GDM1 (cell line): ENCODE results near the gene OR2C1.

Source experiments
- DNase-seq: peaks from one replicate; lab custom pipeline; 2025; lab: John Stamatoyannopoulos, UW

OR2C1 gene

DNA sequence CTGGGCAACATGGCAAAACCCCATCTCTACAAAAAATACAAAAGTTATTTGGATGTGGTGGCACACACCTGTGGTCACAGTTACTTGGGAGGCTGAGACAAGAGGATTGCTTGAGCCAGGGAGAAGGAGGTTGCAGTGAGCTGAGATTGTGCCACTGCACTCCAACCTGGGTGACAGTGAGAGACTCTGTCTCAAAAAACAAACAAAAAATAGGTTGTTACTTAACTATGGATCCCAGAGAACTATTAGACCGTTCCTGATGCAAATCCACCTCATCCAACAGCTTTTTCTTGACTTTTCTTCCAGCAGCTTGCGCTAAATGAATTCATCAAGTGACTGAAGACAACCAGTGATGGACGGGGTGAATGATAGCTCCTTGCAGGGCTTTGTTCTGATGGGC lies at the start of gene OR2C1:
Gene OR2C1, plus strand, starts transcription at position 301 of the 400 bp plus-strand sequence. Its CDS starts 52 bp downstream, at position 353.
- DNase-seq, result no peak

DNA sequence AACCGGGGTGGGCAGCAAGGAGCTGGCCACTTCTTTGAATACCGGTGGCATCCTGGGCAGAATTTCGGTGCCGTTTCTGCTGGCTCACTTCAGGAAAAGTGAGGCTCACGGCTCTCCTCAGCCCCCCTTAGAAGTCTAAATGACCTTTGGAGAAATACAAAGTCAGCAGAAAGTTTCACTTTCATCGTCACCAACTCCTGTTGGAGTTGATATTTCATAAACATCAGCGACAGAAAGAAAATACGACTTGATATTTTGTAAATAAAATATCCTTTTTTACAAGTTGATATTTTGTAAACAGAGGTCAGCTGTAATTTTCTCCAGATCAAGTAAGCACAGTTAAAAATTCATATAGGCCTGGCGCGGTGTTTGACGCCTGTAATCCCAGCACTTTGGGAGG lies 49.6 kb upstream of the OR2C1 start:
- no peak for DNase-seq

DNA sequence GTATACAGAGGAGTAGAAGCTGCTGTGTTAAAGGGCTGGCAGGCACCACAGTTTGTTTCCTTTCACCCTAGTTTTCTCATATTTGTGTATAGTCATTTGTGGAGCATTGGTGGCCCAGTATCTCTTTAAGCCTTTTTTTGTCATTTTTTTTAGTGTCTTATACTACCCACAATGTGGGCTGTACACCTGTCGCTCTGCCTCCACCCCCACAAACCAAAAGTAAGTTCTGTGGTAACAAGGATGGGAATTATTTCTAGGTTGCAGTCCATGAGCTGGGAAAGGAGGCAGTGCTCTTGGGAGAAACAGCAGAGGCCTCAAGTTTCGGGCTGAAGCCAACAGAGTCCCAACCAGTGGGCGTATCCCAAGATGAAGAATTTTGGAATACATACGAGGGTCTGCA lies 44.2 kb upstream of the OR2C1 start:
- no peak for DNase-seq

DNA sequence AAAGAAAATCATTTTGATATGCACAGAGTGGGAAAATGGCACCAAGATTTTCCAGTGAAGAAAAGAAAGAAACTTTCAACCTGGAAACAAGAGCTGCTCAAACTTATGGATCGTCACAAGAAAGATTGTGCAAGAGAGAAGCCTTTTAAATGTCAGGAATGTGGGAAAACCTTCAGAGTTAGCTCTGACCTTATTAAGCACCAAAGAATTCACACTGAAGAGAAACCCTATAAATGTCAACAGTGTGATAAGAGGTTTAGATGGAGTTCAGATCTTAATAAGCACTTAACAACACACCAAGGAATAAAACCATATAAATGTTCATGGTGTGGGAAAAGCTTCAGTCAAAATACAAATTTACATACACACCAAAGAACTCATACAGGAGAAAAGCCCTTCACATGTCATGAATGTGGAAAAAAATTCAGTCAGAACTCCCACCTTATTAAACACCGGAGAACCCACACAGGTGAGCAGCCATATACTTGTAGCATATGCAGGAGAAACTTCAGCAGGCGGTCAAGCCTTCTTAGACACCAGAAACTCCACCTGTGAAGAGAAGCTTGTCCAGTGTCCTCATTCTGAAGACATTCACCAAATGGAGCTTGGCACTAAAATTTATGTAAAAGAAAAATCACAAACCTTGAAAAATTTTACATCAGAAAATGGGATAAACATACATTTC lies 38.2 kb upstream of the OR2C1 start:
- DNase-seq, result no peak

DNA sequence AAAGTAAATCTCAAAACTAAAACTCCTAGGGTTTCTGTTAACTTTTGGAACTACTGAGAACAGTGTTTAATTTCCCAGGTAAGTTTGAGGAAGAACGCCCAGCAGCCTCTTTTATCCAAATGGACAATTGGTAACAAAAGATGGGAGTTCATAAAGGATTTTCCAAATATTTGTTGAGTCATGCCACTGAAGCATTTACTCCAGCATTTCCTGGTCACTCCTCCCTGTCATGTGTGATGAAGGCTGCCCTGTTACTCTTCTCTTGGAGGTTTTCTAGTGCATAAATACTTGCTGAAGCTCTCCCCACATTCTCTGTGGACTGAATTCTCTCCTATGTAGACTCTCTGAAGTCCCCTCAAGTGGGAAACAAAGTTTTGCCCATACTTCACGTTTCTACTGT lies 33.9 kb upstream of the OR2C1 start:
- no peak for DNase-seq

DNA sequence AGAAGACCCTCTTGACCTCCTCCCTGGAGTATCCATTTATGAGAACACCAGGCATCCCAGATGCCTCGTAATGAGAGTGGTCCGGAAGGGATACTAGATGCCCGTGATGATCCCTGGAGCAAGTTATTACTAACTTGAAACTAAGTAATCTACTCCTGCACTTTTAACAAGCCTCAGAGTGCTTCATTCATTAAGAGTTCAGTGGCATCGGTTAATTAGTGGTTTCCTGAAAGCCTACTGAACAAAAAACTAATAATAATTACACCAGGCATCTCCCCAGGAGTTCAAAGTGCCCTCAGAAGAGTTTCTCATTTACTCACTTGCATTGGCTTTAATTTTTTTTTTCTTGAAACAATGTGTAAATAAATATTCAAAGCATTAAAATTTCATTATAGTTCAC lies 28.2 kb upstream of the OR2C1 start:
- DNase-seq, result no peak

DNA sequence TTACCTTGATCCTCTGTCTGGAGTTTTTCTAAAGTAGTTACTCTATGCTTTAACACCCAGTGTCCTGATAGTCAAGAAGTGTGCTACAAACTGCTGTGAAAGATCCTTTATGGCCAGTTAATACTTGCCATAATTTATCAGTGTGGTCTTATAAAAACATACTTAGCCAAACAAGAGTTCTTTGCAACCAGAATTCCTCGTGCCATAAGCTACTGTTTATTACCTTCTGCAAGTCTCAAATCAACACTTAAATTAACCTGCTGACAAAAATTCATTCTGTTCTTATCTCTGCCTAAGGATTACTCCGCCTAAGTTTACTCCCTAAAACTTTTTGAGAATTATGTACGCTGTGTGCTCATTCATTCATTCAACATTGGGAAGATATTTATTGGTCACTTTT lies 27.6 kb upstream of the OR2C1 start:
- DNase-seq, result no peak

DNA sequence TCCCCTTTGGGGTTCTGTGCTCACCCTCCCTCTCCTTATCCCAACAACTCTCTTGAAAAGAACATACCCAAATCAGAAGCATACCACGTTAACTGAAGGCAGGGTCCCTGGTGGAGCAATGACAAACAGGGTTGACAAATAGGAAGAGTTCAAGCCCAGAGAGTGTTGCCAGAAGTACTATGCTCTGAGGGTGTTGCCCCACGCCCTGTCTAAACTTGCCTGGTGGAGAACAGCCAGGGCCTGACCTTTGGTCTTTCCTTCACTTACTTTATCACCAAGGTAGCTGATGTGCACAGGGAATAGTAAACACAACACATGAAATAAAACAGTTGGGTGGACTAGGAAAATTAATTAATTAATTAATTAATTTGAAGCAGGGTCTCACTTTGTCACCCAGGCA lies 27.0 kb upstream of the OR2C1 start:
- no peak for DNase-seq

DNA sequence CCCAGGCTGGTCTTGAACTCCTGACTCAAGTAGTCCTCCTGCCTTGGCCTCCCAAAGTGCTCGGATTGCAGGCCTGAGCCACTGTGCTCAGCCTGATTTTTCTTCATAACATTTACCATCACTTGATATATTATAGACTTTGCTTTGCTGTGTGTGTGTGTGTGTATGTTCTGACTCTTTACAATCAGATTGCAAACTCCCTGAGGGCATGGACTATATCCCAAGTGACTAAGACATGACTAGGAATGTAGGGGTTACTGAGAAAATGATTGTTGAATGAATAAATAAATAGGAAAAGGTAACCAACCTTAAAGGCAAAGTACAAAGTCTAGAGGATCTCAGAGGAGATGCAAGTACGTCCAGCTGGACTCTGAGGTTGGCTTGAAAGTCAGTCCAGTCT lies 9.6 kb upstream of the OR2C1 start:
- DNase-seq, result no peak

DNA sequence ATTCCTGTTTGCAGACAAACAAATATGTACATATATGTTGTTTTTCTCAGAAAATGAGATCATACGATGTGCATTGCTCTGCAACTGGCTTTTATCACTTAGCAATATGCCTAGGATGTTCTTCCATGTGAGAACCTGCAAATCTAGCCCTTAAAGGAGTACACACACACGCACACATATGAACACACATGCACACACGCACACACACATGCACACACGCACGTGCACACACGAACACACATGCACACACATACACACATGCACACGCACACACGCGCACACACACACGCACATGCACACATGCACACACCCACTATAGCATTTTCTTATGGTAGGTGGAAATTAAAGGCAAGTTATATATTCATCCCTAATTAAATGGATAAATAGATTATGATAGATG lies 8.1 kb upstream of the OR2C1 start:
- DNase-seq, result no peak

DNA sequence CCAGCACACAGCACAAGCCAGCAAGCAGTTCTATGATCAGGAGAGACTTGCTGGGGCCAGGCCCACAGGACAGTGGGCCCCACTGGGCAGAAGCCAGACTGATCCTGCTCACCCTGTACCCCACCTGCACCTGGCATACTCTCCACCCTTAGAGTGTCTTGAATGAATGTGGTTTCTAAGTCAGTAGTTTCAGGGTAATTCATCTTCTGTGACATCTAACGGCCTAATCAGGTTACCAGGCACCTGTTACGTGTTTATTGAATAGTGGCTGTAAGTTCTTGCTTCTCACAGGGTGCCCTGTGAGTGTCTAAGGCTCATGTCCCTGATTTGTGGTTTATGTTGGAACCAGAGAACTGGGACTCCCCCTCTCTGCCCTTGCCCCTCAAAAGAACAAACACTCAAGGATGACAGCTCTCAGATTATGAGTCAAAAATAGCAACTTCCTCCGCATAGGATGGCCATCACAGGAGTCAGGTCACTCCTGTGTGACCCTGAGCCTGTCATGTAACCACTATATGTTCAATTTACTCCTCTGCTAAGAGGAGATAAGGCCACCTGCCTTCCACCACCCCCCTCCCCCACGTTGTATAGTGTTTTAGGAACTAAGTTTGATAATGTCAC lies 7.0 kb upstream of the OR2C1 start:
- no peak for DNase-seq

DNA sequence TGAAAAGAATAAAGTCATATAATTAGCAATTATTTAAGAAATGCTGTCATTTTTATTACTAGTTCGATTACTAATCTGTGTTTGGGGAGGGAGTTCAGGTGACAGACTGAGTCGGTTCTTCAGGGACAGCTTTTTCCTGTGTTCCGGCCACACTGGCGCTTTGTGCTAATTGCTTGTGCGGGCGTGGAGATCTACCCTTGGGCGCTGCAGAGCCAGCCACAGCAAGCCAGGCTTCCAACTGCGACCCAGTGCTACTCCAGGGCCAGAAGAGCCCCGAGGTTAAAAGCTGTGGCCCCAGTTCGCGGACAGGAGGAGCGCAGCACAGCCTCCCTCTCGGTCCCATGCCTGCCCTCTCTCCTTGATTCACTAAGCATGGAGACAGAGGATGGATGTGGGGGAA lies 6.5 kb upstream of the OR2C1 start:
- DNase-seq, result no peak

DNA sequence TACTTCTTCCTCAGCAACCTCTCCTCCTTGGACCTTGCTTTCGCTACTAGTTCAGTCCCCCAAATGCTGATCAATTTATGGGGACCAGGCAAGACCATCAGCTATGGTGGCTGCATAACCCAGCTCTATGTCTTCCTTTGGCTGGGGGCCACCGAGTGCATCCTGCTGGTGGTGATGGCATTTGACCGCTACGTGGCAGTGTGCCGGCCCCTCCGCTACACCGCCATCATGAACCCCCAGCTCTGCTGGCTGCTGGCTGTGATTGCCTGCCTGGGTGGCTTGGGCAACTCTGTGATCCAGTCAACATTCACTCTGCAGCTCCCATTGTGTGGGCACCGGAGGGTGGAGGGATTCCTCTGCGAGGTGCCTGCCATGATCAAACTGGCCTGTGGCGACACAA lies 429 bp downstream of the OR2C1 start:
- no peak for DNase-seq

DNA sequence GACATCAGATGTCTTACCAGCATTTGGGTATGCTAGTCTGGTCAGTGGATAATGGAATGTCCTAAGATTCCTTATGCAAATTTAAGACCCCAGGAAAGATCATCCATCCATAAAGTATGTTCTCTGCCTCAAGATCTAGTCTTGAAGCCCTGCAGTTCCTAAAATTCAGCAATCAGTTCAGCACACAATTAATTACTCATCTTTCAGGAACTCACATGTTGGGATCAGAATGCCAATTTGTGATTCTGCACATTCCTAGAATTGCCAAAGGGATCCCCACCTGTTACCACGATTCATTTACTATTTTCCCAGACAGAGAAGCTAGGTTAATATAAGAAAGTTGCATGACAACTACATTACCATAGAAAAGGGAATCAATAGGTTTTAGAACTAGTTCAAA lies 3.2 kb downstream of the OR2C1 start:
- no peak for DNase-seq

DNA sequence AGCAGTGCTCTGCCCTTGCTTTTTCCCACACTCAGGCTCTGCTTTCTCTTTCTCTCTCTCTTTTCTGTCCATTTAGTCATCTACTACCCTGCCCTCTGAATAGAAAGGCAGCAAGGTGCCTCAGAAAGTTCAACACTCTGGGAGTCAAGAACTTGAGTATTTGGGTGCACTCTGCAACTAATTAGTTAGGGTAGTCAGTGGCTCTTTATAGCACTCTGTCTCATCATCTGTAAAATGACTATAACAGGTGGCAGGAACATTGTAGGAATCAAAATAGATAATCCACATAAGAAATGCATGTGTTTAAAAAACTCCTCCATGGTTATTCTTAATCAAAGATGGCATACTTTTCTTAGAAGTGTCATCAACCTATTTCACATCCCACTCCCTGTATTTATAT lies 7.2 kb downstream of the OR2C1 start:
- no peak for DNase-seq

DNA sequence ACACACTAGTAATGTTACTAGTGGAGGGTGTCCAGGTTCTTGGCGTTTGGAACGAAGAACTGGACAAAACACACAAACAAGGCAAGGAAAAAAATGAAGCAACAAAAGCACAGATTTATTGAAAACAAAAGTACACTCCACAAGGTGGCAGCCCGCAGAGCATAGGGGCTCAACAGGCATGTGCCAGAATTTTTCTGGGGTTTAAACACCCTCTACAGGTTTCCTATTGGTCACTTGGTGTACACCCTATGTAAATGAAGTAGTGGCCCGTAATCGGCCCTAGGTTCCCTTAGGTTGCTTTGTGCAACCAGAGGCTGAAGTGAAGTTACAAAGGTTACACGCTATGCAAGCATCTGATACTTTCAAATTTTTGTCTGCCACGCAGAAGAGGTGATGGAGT lies 8.1 kb downstream of the OR2C1 start:
- peak; percentile 14 for DNase-seq

DNA sequence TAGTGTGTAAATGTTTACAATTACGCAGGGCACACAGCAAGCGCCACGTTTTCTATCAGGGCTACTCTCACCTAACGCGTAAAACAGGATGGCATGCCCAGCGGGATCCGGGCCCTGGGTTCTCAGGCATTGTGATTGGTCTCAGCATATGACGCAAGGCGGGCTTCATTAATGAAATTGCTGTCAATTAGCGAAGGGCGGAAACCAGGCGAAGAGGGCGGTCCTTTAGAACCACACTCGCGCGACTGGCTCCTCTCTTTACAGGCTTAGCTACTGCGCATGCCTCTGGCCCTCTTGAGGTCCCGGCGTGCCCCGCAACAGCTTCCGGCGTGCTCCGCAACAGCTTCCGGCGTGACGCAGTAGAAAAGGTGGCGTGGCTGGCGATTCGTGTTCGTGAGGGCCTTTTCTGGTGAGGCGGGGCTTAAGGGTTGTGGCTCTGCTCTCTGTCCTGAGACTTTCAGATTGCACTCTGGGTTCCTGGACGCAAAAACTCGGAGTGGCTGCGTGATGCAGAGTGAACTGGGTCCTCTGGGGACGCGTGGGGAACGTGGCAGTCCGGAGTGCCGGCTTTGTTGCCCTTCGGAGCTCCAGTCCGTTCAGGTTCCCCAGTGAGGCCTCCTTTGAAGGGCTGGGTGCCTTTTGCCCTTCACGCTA lies 9.2 kb downstream of the OR2C1 start:
- peak; percentile 92 for DNase-seq

DNA sequence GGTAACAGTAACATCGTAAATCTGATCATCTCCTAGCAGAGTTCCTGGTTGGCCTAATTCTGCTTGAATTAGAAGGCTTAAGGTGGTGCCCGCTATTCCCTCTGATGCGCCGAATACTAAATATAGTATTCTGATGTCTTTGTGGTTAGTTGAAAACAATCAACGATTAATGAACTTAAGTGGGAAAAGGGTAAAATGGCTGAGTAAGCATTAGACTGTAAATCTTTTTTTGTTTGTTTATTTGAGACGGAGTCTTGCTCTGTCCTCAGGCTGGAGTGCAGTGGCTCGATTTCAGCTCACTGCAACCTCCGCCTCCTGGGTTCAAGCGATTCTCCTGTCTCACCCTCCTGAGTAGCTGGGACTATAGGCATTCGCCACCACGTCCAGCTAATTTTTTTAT lies 13.4 kb downstream of the OR2C1 start:
- DNase-seq, result no peak

DNA sequence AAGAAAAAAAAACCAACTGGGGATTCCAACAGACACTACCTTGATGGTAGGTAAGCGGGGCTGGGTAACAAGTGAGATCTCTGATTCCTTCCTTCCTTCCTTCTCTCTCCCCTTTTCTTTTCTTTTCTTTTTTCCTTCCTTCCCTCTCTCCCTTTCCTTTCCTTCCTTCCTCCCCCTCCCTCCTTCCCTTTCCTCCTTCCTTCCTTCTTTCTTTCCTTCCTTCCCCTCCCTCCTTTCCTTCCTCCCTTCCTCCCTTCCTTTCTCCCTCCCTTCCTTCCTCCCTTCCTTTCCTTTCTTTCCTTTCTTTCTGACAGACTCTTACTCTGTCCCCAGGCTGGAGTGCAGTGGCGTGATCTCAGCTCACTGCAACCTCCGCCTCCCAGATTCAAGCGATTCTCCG lies 20.0 kb downstream of the OR2C1 start:
- no peak for DNase-seq

DNA sequence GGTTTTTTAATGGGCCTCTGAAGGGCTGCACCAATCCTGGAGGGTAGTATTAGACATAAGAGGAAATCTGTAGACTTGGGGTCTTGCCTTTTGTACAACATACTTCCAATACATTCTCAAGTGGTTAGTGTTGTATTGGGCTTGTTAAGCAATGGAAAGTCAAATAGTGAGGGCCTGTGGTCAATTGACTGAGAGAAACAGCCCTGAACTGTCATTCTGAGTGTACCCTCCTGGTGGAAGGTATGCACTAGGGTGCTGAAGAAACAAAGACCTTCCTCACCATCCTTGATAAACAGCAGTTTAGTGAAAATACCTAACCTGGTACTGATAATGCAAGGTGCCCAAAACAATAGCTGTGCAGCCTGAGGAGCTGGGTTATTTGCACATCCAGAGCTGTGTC lies 22.2 kb downstream of the OR2C1 start:
- no peak for DNase-seq

DNA sequence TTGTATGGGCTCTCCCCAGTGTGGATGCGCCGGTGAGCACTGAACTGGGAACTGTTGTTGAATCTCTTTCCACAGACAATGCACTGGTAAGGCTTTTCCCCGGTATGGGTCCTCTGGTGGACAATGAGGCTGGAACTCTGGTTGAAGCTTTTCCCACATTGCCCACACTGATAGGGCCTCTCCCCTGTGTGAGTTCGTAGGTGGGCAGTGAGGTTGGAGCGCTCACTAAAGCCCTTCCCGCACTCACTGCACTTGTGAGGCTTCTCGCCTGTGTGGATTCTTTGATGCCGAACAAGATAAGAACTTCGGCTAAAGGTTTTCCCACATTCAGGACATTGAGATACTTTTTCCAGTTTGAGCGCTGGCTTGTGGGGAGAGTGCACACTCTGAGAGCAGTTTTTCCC lies 27.4 kb downstream of the OR2C1 start:
- no peak for DNase-seq

DNA sequence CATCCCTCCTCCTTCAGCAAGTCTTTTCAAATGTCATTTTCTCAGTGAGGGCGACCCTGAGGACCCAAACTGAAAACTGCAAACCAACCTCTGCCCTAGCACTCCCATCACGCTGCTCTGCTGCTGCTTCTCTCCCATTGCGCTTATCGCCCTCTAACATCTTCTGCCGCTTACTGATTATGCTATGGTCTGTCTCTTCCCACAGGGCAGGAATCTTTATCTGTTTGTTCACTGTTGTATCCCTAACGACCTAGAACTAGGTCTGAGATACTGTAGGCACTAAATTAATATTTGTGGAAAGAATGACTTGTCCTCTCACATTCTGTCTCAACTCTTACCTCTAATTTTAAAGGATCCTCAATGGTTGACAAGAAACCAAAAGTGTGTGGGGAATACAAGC lies 32.6 kb downstream of the OR2C1 start:
- no peak for DNase-seq

DNA sequence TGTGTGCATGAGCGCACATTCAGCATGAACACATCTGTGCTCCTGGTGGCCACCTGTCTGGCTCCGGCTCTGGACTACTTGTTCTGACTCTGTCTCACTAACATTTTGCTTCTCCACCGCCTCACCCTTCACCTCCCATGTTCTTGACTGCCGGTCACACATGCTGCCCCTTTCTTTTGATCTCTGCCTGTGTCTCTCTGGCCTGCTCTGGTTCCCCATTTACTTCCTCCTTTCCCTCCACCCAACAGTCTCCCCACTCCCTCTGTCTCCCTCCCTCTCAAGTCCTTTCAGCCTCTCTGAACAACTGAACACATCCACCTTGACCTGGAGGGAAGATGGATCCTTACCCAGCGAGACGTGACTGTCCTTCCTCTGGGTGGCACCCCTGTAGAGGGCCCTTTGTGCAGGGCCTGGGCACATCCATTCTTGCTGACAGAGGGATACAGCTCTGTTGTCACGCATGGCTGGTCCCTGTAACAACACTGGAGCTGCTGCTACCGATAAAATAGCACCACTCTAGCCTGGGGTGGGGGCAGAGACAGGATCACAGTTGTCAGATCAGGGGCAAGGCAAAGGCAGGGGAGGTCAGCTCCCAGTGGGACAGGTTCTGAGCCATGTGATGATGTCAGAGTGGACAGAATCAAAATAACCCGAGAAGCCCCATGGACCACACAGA lies 34.1 kb downstream of the OR2C1 start:
- DNase-seq, result no peak
